NCI-H1048 (cell line): ENCODE measurements around the gene QSOX2.
"Not testable (repeated sequence)": the region's sequence is repeated elsewhere in the genome, so short reads cannot be mapped to it uniquely, and the experiment has no call there.

Experiments
- DNase-seq: peaks from one replicate; lab custom pipeline; 2025; lab: John Stamatoyannopoulos, UW

QSOX2 gene

DNA sequence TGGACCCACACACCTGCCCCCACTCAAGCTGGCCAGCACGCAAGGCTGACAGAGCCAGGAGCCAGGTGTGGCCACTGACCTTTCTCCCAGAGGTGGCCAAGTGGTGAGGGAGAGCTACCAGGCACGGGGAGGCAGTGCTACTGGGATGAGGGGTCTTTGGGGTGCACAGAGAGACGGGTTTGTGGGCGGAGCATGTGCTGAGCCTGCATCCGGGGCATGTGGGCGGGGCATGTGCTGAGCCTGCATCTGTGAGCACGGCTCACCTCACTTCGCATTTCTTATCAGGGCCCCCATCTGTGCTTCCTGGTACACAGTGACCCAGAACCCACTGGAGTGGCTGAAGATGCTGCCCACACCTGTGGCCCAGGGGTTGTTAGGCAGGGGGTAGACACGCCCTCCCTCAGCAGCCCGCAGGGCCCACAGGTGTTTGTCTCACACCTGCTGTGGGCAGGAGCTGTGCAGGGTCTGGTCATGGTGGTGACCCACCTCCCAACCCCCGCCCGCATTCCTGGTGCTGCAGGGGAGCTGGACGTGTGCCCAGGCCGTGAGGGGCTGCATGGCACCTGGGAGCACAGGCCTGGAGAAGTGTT lies 36.8 kb upstream of the QSOX2 start:
- DNase-seq, result no peak

DNA sequence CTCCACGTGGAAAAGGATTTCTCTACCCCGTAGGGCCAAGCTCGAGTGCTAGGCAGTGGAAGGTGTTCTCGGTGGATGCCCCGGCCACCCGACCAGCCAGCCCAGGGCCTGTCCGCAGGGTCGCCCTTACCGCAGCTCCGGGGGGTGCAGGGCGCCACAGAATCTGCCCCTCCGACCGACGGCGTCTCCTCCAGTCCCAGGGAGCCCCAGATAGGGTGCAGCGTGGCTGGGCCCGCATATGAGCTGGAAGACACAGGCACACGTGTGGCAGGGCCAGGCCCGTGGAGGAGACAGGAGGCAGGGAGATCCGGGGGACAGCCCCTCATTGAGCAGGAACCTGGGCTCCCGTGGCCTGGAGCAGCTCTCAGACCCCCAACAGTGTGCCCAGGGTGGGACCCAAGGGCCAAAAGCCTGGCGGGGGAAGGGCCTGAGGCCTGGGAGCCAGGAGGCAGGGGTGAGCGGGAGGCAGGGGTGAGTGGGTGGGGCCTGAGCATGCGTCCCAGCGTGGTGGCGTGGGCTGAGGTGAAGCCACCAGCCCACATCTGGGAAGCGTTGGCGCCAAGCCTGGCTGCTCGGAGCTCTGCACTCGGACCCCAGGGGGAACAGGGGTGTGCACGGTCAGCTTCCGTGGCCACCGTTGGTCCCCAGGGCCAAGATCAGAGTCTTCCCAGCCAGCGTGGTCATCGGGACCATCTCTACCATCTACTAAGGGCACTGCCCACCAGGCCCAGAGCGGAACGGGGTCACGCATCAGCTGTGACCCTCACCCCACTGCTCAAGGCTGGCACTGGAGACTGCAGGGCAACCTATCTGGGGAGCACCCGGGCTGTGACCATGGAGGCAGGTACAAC lies 36.0 kb upstream of the QSOX2 start:
- DNase-seq, result no peak

- no peak for DNase-seq
Observed at GRCh38 chr9:136280535-136281315, 35.1 kb upstream of the QSOX2 start.

- DNase-seq, result no peak
Observed at GRCh38 chr9:136279471-136279870, 33.9 kb upstream of the QSOX2 start.

DNA sequence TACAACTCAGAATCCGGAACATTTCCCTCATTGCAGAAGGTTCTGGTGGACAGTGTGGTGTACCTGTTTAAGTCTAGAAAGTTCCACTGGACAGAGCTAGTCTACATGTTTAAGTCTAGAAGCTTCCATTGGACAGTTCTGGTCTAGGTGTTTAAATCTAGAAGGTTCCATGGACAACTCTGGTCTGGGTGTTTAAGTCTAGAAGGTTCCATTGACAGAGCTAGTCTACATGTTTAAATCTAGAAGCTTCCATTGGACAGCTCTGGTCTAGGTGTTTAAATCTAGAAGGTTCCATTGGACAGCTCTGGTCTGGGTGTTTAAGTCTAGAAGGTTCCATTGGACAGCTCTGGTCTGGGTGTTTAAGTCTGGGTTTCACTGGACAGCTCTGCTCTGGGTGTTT lies 33.3 kb upstream of the QSOX2 start:
- no peak for DNase-seq

DNA sequence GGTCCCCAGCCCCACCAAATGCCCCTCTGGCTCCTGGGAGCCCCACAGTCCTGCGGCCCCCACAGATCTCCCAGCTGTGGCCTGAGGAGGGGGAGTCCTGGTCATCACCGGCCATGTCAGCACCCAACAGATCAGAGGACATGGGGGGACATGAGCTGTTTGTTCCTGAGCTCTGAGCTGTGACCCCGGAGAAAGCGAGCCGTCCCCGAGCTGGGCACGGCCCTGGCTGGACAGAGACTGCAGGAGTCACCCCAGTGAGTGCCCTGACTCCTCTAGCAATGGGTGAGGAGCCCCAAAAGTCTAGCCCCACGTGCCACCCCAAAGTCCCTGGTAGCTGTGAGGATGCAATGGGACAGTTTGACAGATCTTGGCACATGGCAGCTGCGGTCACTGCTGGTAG lies 32.6 kb upstream of the QSOX2 start:
- DNase-seq, result no peak

- DNase-seq, result no peak
Observed at GRCh38 chr9:136277746-136278145, 32.1 kb upstream of the QSOX2 start.

DNA sequence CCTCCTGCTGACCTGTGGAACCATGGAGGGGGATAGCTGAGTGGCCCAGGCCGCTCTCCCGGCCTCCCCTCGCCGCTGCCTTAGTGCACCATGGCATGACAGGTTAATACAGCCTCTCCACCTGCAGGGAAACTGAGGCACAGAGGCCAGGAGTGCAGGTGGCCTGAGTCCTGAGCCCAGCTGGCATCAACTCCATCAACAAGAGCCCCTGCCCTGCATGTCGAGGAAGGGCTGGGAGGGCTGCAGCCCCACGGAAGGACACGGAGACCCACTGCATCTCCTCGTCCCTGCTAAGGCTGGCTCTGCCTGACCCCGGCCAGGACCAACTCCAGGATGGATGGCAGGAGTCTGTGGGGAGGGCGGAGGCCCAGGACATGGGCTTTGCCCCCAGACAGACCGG lies 31.1 kb upstream of the QSOX2 start:
- no peak for DNase-seq

DNA sequence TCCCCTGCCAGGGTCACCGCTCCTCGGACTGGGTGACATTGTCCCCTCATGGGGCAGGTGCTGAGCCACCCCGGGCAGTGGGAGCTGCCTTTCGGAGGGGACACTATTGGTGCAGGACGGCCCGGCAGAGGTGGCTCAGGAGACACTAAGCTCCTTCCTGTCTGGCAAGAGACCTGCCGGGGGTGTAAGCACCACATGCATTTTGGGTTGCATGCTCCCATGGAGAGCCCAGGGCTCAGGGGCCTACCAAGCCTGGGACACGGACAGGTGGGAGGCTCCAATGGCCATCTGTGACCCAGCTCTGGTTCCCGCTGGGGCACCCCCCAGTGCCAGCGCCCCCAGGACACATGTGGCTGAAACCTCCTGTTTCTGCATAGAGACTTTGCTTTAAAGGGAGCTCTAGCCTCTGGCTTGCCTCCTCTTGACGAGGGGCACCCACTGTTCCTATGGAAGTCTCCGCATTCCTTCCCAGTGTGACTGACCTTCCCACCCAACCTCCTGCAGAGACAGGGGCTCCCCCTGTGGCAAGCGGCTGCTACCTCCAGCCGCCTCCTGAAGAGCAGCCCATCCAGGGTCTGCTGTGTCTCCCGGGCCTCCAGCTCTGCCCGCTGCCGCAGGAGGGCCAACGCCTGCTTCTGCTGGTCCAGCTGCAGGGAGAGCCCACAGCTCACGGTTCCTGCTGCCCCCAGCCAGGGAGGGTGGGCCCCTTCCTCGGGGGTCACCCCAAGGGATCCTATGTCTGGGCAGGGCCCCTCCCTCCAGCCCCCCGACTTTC lies 30.2 kb upstream of the QSOX2 start:
- no peak for DNase-seq

DNA sequence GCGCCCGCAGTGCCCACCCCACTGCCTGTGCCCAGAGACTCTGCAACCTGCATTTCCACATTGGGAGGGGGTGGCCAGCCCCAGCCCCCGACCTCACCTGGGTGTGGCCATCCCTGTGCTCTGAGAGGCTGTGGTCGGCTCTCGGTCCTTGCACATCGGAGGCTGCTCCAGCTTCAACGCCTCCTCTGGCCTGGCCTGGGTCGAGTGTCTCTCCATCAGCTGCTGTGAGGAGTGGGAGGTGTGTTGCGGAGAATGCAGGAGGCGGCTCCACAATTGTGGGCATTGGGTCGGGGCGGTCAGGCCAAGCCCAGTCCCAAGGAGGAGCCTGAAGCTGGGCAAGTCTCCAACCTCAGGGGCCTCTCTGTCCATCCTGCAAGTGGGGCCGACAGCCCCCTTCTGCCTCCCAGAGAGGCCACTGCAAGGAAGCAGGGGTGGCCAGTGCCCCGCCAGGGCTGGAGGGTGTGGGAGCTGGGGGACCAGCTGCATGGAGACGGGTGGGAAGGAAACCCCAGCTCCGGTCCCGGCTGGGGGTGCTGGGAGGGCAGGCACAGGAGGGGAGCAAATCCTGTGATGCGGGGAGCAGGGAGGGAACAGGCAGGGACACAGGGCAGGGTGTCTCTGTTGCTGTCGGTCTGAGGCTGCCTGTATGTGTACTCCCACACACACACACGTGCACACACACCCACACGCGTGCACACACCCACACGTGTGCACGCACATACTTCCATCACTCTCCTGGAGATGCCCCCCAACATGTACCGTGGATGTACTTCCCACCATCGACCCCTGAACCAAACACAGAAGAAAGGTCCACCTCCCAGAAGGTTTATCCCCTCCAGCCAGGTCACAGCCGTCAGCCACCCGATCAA lies 29.4 kb upstream of the QSOX2 start:
- DNase-seq, result no peak

DNA sequence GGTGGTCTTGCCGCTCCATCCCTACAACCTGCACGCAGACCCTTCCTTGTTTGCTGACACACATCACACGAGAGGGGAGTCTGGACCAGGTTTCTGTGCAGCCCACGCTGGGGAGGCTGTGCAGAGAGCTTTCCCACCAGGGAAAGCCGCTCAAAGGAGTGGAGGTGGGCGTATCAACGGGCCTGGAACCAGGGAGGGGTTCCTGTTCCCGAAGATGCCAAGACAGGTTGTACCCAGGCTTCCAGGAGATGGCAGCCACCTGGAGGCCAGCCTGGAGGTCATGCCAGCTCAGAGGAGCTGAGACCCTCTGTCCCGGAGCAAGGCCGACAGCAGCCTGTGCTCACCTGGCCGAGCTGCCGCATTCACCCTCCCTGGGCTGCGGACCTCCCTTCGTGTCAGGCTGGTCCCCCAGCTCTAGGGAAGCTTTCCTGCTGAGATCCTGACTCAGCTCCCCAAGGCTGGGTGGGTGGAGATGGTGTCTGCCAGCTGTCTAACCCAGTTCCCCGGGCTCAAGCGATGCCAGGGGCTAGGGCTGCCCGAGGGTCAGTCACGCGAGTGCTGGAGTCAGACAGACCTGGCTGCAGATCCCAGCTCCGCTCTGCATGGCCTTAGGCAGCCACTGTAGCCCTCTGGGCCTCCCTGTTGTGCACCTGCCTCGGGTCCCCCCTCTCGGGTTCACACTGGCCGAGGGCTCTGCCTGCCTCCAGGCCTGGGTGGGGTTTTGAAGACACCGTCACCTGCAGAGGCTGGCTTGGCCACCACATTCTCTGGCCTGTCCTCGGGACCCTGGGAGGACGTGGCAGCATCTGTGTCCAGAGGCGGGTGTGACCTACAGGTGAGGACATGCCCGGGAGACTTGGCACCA lies 28.5 kb upstream of the QSOX2 start:
- no peak for DNase-seq

- no peak for DNase-seq
Observed at GRCh38 chr9:136273244-136273865, 27.7 kb upstream of the QSOX2 start.

GRCh38 chr9:136270173-136270705 lies 24.6 kb upstream of the QSOX2 start:
- no peak for DNase-seq

DNA sequence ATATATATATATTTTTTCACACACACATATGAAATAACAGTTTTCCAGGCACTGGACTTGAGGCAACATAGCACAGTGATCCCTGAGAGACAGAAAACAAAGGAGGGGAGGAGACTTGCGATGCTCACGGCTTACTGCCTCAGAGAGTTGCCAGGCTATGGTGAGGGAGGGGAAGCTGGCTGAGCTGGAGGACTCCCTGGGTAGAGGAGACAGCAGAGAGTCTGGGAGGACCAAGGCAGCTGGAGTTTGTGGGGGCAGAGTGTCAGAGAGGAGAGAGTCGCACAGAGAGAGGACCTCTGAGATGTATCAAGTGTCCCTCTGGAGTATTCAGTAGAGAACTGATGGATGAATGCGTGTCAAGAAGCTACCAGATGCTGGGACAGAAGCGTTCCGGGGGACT lies 23.1 kb upstream of the QSOX2 start:
- no peak for DNase-seq

- no peak for DNase-seq
Observed at GRCh38 chr9:136268318-136268717, 22.7 kb upstream of the QSOX2 start.

GRCh38 chr9:136267261-136268111 lies 21.9 kb upstream of the QSOX2 start:
- peak; percentile 45 for DNase-seq

DNA sequence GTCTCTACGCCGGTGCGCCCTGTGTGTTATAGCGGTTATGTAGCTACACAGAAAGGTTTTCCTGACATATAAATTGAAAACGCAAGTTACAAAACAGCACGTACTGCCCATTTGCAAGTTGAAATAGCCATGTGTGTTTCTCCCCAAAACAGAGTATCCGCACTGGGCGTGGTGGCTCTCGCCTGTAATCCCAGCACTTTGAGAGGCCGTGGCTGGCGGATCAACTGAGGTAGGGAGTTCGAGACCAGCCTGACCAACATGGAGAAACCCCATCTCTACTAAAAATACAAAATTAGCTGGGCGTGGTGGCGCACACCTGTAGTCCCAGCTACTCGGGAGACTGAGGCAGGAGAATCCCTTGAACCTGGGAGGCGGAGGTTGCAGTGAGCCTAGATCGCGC lies 21.0 kb upstream of the QSOX2 start:
- DNase-seq, result not testable (repeated sequence)

GRCh38 chr9:136265561-136266355 lies 20.1 kb upstream of the QSOX2 start:
- no peak for DNase-seq
